NT2/D1 (cell line): ENCODE data around the gene STMP1.

Source experiments
- DNase-seq: peaks from one replicate; pipeline ENCODE4 v3.0.0-alpha.2; 2011; ENCODE audit warnings: low read depth, low spot score
- H3K27me3 ChIP-seq: 2 replicates; pipeline ENCODE4 v1.6.0; 2011; ENCODE audit warnings: mild to moderate bottlenecking; ENCODE audit not compliant: insufficient read length, insufficient read depth
- H3K36me3 ChIP-seq: 2 replicates; pipeline ENCODE4 v1.6.1; 2011; ENCODE audit warnings: mild to moderate bottlenecking, low read length, mixed read lengths; ENCODE audit not compliant: insufficient read depth, insufficient read length
- H3K4me1 ChIP-seq: 2 replicates; pipeline ENCODE4 v1.5.1; 2011; ENCODE audit not compliant: insufficient read depth, insufficient read length
- H3K4me3 ChIP-seq: 2 replicates; pipeline ENCODE4 v1.5.1; 2011; ENCODE audit warnings: low read depth; ENCODE audit not compliant: insufficient read length
- H3K9ac ChIP-seq: 2 replicates; pipeline ENCODE4 v1.6.0; 2011; ENCODE audit warnings: low read depth; ENCODE audit not compliant: insufficient read length
- H3K9me3 ChIP-seq: 2 replicates; pipeline ENCODE4 v1.5.1; 2011; ENCODE audit warnings: mild to moderate bottlenecking, low read length; ENCODE audit not compliant: insufficient read depth
- SUZ12 ChIP-seq: IDR thresholded peaks from 2 replicates; pipeline ENCODE4 v1.6.1; 2011; ENCODE audit not compliant: insufficient read length, insufficient read depth; ENCODE audit errors: extremely low read depth
- YY1 ChIP-seq: IDR thresholded peaks from 2 replicates; pipeline ENCODE4 v1.6.1; 2011; ENCODE audit not compliant: insufficient read length, insufficient read depth
- ZNF274 ChIP-seq: IDR thresholded peaks from 2 replicates; pipeline ENCODE4 v1.6.1; 2011; ENCODE audit warnings: mild to moderate bottlenecking, low read depth, low read length

STMP1 gene

DNA sequence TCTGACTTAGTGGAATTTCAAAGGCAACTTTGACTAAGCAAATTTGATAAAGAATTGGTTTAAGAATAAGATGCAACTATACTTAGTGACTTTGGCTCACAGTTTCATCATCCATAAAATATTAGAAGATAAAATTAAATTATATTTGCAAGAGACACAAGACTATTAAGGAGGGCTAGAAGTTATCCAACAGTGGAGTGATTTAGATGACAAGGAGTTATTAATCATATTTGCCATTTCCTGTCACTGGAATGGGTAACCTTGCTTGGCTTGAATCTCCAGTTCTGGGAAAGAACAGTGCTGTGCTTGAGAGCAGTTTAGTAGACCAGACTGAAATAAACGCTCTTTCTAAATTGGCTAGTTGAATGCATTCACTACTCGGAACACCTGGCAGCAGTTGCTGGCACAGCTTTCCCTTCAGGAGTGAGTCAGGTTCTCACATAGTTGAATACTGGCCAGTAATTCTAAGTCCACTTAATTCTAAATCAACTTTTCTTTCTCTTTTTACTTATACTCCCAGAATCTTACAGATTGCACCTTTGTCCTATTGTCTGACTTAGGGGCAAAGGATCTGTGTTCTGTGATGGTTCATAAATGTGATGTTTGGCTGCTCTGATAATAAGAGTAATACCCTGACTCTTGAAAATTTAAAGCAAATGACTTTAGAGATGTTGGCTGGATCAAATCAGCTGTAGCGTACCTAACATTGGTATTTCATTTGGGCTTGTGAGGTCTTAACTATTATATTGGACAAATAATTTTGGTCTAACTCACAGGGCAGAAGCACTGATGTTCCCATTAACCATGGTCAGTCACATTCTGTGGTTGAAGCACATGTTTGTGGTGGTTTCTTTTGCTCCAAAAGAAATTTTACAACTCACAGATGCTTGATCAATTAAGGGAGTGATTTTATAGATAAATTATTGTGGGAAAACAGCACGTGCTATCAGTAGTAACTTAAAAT lies 16.6 kb downstream of the STMP1 start:
- no peak for DNase-seq
- TF ChIP-seq SUZ12 (no peak), ZNF274 (no peak), YY1 (no peak)
- no peaks in the 10 kb centered on the region for H3K27me3 ChIP-seq
- H3K4me1 ChIP-seq = no peaks in the 10 kb centered on the region
- no peak overlapping the region for H3K4me3 ChIP-seq
- no peak overlapping the region for H3K9ac ChIP-seq
- H3K36me3 ChIP-seq = peaks cover 29% of the 10 kb centered on the region
- no peaks in the 10 kb centered on the region for H3K9me3 ChIP-seq

- no peak for TF ChIP-seq YY1
- no peak for TF ChIP-seq ZNF274
- no peak for TF ChIP-seq SUZ12
- Histone ChIP-seq H3K9ac (no peak overlapping the region), H3K36me3 (peaks cover 21% of the 10 kb centered on the region), H3K9me3 (no peaks in the 10 kb centered on the region), H3K27me3 (no peaks in the 10 kb centered on the region), H3K4me1 (no peaks in the 10 kb centered on the region), H3K4me3 (no peak overlapping the region)
- DNase-seq = no peak
These were observed 19.4 kb downstream of the STMP1 start for GRCh38 chr7:135681762-135682161.

DNA sequence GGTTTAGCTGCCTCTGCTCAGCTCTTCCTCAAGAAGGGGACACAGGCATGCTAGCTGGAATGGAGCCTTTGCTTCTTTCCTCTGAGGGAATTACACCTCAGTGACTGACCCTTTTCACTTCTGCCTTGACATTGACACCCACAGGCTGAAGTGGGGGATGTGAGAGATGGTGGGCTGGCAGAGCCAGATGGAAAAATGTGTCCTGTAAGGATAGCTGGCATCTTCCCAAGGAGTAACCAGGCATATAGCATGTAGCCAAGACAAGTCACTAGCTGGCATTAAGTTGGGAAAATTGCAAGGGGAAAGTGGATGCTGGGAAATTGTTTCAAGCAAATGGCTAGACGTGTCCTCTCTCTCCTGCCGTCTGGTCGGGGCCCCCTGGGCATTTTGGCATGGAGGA lies 19.9 kb downstream of the STMP1 start:
- Histone ChIP-seq H3K27me3 (no peaks in the 10 kb centered on the region), H3K36me3 (peaks cover 21% of the 10 kb centered on the region), H3K4me3 (no peak overlapping the region), H3K9ac (no peak overlapping the region), H3K9me3 (no peaks in the 10 kb centered on the region), H3K4me1 (no peaks in the 10 kb centered on the region)
- no peak for TF ChIP-seq SUZ12
- no peak for TF ChIP-seq YY1
- no peak for TF ChIP-seq ZNF274
- no peak for DNase-seq

- DNase-seq = no peak
- Histone ChIP-seq H3K4me1 (no peaks in the 10 kb centered on the region), H3K9me3 (no peaks in the 10 kb centered on the region), H3K4me3 (no peak overlapping the region), H3K9ac (no peak overlapping the region), H3K36me3 (peaks cover 13% of the 10 kb centered on the region), H3K27me3 (no peaks in the 10 kb centered on the region)
- TF ChIP-seq YY1 = no peak
- TF ChIP-seq SUZ12 = no peak
- no peak for TF ChIP-seq ZNF274
These were observed 21.3 kb downstream of the STMP1 start for GRCh38 chr7:135683609-135684008.

GRCh38 chr7:135684136-135684535 lies 21.8 kb downstream of the STMP1 start:
- no peaks in the 10 kb centered on the region for H3K27me3 ChIP-seq
- TF ChIP-seq YY1 (no peak), SUZ12 (no peak), ZNF274 (no peak)
- H3K9ac ChIP-seq = no peak overlapping the region
- no peaks in the 10 kb centered on the region for H3K9me3 ChIP-seq
- peaks cover 10% of the 10 kb centered on the region for H3K36me3 ChIP-seq
- H3K4me3 ChIP-seq = no peak overlapping the region
- no peak for DNase-seq
- H3K4me1 ChIP-seq = no peaks in the 10 kb centered on the region

DNA sequence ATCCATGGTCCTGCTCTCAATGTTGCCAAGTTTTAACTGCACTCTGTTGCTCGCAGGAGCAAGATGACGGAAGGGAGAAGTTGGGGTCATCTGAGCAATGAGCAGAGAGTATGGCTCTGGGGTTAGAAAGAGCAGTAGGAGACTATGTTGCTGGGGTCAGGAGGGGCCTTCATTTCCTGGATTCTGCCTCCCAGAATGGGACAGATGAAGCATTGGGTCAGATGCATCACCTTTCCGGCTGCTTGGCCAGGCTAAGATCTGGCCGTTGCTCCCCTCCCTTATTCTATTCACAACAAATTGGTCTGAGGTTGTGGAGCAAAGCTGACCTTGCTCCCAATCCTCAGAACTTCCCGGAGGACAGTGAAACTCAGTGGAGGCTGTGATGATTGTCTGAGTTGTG lies 22.4 kb downstream of the STMP1 start:
- no peaks in the 10 kb centered on the region for H3K4me1 ChIP-seq
- peaks cover 10% of the 10 kb centered on the region for H3K36me3 ChIP-seq
- TF ChIP-seq YY1 = no peak
- no peak for TF ChIP-seq SUZ12
- H3K9me3 ChIP-seq = no peaks in the 10 kb centered on the region
- no peaks in the 10 kb centered on the region for H3K27me3 ChIP-seq
- H3K9ac ChIP-seq = no peak overlapping the region
- H3K4me3 ChIP-seq = no peak overlapping the region
- no peak for DNase-seq

DNA sequence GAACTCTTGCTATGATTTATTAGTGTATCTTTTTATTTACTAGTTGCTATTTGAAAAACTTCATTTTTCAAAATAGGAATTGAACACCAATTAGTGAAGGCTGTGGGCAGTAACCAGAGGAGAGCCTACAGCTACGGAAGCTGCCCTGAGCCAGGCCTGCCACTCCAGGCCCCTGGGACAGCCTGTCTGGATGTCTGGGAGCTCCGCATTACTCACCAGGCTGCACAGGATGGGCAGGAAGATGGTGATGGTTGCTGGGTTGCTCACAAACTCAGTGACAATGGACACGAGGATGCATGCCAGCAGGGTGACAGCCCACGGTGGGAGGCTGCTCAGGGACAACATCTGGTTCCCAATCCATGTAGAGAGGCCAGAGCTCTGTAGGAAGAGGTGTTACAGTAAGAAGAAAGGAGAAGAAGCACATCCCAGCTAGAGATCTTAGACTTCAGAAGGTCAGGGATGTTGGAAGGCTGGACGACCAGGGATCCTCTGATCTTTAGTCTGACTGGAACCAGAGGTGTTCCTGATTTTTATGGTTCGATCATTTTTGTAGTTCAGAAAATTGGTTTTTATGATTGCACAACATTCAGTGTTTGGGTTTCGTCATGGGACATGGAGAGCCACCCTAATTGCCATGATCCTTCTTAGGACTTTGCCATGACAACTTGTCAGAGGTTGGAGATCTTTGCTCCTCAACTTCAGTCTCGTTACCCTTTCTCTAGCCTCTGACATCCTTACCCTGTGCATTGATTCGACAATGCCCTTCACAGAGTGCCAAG lies 23.2 kb downstream of the STMP1 start:
- no peaks in the 10 kb centered on the region for H3K4me1 ChIP-seq
- peaks cover 10% of the 10 kb centered on the region for H3K36me3 ChIP-seq
- H3K9me3 ChIP-seq = no peaks in the 10 kb centered on the region
- no peak overlapping the region for H3K4me3 ChIP-seq
- TF ChIP-seq ZNF274 = no peak
- TF ChIP-seq SUZ12 = no peak
- TF ChIP-seq YY1 = no peak
- DNase-seq = no peak
- H3K27me3 ChIP-seq = no peaks in the 10 kb centered on the region
- H3K9ac ChIP-seq = no peak overlapping the region
